HG03280 (cell line): ENCODE results near the gene SIRT3.

Experiments used
- ATAC-seq: cut with Tn5 transposase; IDR thresholded peaks from one replicate; pipeline ENCODE4 v1.9.1; 2021; ENCODE audit warnings: mild to moderate bottlenecking, moderate library complexity; ENCODE audit not compliant: unreplicated experiment

Gene SIRT3

GRCh38 chr11:235997-236773 is at the start of gene SIRT3:
SIRT3 (minus strand) TSS chr11:236342; CDS start chr11:236328, 14 bp downstream.
- peak; percentile 75 for ATAC-seq

GRCh38 chr11:285894-286220 is 49.7 kb upstream of the SIRT3 start:
- ATAC-seq, result no peak

GRCh38 chr11:285021-285893 is 49.1 kb upstream of the SIRT3 start:
- no peak for ATAC-seq

- ATAC-seq, result no peak
Observed at GRCh38 chr11:284105-285020, 48.2 kb upstream of the SIRT3 start.

- ATAC-seq, result no peak
Observed at GRCh38 chr11:283405-284104, 47.4 kb upstream of the SIRT3 start.

GRCh38 chr11:282630-283360 is 46.7 kb upstream of the SIRT3 start:
- ATAC-seq, result no peak

GRCh38 chr11:282171-282570 is 46.0 kb upstream of the SIRT3 start:
- no peak for ATAC-seq

- ATAC-seq, result no peak
Observed at GRCh38 chr11:281486-282161, 45.5 kb upstream of the SIRT3 start.

GRCh38 chr11:280706-281485 is 44.8 kb upstream of the SIRT3 start:
- no peak for ATAC-seq

GRCh38 chr11:279966-280705 is 44.0 kb upstream of the SIRT3 start:
- no peak for ATAC-seq

- ATAC-seq, result no peak
Observed at GRCh38 chr11:279040-279965, 43.2 kb upstream of the SIRT3 start.

- no peak for ATAC-seq
Observed at GRCh38 chr11:278001-278951, 42.1 kb upstream of the SIRT3 start, which contains the start of gene NLRP6. NLRP6 (plus strand) TSS chr11:278407; CDS start chr11:278570, 163 bp downstream.

- ATAC-seq, result no peak
Observed at GRCh38 chr11:276219-276618, 40.1 kb upstream of the SIRT3 start.

- no peak for ATAC-seq
Observed at GRCh38 chr11:272931-273198, 36.7 kb upstream of the SIRT3 start.

GRCh38 chr11:272195-272930 is 36.2 kb upstream of the SIRT3 start:
- ATAC-seq, result no peak
